Midbrain (tissue), 1 donor: ENCODE results near the gene NDUFB11.

Experiments
- DNase-seq: peaks from one replicate; lab custom pipeline; 2025; lab: John Stamatoyannopoulos, UW

NDUFB11 gene

DNA sequence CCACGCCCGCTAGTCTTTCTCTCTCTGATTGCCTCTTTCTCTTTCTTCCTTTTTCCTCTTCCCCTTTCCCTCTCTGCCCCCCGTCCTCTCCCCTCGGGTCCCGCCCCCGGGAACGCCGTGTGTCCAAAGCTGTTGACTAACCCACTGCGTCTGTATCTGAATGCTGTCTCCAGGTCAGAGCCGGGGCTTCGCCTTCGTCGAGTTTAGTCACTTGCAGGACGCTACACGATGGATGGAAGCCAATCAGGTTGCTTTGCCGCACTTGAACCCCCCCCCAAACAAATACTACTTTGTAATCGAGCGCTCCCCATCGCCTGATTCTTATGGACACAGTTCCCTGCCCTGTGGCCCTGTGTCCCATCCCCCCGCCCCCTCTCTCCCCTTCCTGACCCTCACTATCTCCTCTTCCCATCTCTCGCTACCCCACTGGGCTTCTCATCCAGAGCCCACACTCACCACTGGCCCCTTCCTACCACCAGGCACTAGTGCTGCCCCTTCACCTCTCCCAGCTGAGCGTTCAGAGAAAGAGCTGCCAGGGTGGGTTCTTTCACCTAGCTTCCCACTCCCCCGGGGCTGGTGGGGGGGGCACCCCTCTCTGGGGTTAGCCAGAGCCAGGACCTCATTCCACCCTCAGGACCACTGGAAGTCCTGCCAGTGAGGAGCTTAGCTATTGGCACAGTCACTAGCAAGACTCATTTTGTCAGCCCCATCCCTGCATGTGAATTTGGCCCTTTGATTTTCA is 30.5 kb upstream of the NDUFB11 start:
- no peak for DNase-seq

DNA sequence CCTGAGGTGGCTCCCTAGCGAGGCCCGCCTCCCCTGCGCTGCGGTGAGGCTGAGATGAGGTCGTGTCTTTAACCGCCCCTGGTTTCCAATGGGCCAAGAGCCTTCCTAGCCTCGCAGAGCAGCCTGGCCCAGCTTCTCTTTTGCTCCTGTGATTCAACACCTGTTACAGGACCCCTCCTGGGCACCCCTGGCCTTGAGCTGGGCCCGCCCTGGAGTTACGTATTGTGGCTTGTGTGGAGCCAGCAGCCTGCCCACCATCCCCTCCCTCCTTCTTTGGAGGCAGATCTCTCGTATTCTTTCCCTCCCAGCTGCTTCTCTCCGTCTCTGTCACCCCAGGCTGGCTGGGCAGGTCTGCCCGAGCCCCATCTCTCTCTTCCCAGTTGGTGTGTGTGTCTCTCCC is 29.9 kb upstream of the NDUFB11 start:
- DNase-seq: no peak

- DNase-seq: no peak
Observed at GRCh38 chrX:47172971-47173792, 28.7 kb upstream of the NDUFB11 start.

DNA sequence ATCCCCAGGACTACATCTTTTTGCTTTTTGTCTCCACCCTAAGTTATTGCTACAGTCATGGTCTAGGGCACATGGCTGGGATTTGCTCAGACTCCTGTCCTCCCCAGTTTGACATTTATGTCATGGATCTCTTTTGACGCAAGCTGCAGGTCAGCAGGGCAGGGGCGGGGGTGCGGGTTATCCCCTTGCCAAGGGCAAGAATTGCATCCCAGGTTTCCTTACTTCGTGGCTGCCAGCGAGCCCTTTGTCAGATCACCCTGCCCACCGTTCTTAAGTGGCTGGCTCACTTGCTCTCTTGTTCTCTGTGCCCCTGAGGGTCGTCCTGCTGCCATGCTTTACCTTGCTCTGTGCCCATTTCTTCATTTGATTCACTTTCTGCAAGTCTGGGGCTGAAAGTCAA is 28.0 kb upstream of the NDUFB11 start:
- no peak for DNase-seq

- no peak for DNase-seq
Observed at GRCh38 chrX:47171996-47172395, 27.5 kb upstream of the NDUFB11 start.

DNA sequence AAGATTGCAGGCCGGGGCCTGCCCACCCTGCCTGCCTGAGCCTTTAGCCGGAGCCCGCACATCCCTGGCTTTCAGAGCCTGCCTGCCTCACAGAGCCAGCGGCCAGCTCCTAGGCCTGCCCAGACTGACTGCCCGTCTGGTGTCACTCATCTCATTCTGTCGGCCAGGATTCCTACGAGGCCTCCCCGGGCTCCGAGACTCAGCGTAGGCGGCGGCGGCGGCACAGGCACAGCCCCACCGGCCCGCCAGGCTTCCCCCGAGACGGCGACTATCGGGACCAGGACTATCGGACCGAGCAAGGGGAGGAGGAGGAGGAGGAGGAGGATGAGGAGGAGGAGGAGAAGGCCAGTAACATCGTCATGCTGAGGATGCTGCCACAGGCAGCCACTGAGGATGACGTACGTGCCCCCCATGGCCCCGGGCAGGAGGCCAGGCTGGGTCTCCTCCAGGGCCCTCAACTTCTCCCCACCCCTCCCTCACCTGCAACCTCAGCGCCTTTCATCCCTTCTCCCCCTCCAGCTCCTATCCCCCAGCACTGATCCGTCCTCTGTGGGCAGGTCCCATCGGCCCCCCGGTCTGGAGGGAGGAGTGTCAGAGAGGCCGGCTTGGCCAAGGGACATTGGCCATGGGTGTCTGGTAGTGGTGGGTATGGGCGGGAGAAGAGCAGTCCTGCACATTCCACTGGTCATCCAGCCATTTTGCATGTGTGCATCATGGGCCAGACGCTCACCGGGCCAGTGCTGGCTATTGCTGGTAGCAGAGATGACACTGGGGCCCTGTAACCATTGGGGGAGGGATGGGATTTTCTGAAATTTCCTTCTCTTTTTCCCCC is 26.6 kb upstream of the NDUFB11 start:
- no peak for DNase-seq

GRCh38 chrX:47169726-47170515 is 25.4 kb upstream of the NDUFB11 start:
- no peak for DNase-seq

DNA sequence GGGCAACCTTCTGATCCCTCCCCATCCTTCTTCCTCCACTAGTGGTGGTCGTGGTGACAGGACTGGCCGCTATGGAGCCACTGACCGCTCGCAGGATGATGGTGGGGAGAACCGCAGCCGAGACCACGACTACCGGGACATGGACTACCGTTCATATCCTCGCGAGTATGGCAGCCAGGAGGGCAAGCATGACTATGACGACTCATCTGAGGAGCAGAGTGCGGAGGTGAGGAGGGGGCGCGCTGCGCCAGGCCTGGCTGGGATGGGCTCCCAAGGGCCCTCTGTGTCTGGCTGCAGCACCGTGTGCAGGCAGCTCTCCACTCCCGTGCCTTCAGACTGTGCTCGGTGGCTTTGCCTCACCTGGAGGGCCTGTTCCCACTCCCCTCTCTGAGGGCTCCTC is 24.8 kb upstream of the NDUFB11 start:
- DNase-seq: no peak

DNA sequence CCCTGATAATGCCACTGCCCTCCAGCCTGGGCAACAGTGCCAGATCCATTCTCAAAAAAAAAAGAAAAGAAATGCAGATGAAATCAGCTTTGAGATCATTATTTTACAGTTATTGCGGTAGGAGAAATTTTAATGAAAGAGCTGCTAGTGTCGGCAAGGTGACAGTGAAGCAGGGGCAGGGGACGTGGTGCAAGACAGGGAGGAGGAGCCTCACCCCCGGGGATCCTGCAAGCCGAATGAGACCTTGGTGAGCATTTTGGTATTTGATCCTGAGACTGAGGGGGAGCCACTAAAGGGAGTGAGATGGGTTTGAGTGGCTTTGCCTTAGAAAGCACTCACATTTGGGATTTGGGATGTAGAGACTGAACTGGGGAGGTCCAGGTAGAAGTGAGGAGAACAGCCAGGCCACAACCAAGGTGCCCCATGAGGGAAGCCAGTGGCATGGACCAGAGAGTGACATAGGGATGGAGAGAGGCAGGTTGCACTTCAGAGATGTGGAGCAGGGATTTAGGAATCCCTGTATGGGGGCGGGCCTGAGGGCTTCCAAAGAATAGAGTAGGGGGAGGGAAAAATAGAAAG is 24.1 kb upstream of the NDUFB11 start:
- no peak for DNase-seq

GRCh38 chrX:47166126-47166525 is 21.6 kb upstream of the NDUFB11 start:
- DNase-seq: no peak

DNA sequence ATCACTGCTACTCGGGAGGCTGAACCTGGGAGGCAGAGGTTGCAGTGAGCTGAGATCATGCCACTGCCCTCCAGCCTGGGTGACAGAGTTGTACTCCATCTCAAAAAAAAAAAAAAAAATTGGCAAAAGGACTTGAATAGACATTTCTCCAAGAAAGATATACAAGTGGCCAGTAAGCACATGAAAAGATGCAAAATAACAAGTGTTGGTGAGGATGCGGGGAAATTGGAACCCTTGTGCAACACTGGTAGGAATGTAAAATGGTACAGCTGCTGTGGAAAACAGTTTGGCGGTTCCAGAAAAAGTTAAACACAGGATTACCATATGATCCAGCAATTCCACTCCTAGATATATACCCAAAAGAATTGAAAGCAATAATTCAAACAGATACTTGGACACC is 19.9 kb upstream of the NDUFB11 start:
- no peak for DNase-seq

GRCh38 chrX:47162927-47163583 is 18.6 kb upstream of the NDUFB11 start:
- DNase-seq: no peak

DNA sequence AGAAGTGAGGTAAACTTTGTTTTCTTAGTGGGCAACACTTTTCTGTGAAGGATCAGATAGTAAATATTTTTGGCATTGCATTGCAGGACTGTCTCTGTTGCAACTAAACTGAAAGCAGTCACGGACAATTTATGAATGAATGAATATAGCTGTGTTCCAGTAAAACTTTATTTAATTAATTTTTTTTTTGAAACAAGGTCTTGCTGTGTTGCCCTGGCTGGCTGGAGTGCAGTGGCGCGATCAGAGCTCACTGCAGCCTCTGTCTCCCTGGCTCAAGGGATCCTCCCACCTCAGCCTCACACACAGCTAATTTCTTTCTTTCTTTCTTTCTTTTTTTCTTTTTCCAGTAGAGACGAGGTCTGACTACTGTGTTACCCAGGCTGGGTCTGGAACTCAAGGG is 16.3 kb upstream of the NDUFB11 start:
- DNase-seq: no peak

DNA sequence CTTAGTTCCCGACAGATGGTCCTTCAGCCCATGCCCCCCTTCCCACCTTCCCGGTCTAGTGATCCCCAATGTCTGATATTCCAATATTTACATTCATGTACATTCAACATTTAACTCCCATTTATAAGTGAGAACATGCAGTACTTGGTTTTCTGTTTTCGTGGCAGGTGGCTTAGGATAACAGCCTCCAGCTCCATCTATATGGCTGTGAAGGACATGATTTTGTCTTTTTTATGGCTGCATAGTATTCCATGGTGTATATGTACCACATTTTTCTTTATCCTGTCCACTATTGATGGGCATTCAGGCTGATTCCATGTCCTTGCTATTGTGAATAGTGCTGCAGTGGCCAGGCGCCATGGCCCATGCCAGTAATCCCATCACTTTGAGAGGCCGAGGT is 14.3 kb upstream of the NDUFB11 start:
- no peak for DNase-seq

GRCh38 chrX:47158131-47158530 is 13.6 kb upstream of the NDUFB11 start:
- DNase-seq: no peak

DNA sequence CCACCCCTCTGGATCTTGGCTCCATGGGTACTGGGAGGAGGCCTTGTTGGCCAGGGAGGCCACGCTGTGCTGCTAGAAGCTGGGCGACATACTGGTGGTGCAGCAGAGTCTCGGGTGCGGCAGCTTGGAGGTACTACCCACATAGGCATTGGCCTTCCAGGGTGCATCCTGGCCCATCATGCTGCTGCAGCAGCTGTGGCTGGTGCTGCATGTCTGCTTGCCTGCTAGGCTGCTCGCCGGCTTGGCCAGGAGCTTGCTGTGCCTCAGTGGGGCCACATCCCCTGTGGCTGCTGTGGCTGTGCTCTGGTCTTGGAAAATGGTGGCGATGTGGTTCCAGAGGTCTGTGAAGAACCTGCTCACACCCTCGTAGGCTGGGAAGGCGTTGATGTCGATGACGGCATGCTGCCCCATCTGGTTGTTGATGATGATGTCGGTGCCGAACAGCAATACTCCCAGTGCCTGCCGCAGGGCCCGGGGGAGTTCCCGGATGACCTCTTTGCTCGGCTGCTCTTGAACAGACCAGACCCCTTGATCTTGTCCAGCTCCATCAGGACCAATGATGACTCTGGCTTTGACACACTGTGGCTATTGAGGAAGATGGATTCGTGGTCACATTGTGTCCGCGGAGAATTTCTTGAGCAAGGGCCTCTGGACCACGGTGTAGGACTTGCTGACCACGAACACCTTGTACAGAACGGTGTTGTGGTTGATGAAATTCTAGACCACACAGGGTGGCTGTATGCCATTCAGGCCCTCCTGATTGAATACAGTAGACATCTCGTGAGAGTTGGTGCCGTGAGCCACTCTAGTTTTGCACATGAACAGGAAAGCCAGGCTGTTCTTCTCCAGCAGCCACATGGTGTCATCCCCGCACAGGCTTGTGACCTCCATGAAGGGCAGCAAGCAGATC is 12.4 kb upstream of the NDUFB11 start:
- DNase-seq: no peak

DNA sequence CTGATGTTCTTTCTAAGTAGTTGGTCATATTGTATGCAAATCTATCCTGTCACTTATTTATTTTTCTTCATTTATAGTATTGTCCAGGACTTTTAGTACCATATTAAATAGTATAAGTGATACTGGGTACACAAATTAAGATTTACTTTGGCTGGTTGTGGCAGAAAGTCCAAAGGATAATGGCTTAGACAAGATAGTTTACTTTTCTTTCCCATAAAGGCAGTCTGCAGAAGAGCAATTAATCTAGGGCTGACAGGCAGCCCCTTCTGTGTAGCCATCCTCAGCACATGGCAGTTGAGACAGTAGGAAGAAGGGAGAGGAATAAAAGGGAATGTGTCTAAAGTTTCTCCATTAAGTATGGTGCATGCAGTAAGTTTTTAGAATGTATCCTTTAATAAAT is 6.9 kb upstream of the NDUFB11 start:
- DNase-seq: no peak

DNA sequence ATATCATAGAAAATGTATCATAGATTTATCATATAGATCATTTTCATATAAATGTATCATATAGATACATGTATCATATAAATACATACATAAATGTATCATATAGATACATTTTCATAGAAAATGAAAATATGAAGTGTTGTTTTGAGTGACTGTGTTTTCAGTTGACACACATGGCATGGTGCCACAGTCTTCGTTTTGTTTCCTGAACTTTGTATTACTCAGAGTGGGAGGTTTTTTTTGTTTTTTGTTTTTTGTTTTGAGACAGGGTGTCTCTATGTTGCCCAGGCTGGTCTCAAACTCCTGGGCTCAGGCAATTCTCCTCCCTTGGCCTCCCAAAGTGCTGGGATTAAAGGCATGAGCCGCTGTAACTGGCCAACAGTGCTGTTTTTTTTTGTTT is 4.4 kb upstream of the NDUFB11 start:
- DNase-seq: no peak

GRCh38 chrX:47146936-47147859 is 2.7 kb upstream of the NDUFB11 start:
- no peak for DNase-seq
